ENCODE measurements around the gene PRSS2.

DNA sequence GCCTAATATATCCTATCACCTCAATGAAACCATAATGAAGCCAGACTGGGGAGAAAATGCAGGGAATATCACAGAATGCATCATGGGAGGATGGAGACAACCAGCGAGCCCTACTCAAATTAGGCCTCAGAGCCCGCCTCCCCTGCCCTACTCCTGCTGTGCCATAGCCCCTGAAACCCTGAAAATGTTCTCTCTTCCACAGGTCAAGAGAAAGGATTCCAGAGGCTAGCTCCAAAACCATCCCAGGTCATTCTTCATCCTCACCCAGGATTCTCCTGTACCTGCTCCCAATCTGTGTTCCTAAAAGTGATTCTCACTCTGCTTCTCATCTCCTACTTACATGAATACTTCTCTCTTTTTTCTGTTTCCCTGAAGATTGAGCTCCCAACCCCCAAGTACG lies 31.5 kb downstream of the PRSS2 start:
- TF ChIP-seq GABPA (IDR thresholded peaks at IDR 0.05; ENCODE audit: low read depth) (no peak), POLR2AphosphoS5 (IDR thresholded peaks at IDR 0.05; ENCODE audit: low read depth) (no peak)
- TF ChIP-seq, protein P1, sequence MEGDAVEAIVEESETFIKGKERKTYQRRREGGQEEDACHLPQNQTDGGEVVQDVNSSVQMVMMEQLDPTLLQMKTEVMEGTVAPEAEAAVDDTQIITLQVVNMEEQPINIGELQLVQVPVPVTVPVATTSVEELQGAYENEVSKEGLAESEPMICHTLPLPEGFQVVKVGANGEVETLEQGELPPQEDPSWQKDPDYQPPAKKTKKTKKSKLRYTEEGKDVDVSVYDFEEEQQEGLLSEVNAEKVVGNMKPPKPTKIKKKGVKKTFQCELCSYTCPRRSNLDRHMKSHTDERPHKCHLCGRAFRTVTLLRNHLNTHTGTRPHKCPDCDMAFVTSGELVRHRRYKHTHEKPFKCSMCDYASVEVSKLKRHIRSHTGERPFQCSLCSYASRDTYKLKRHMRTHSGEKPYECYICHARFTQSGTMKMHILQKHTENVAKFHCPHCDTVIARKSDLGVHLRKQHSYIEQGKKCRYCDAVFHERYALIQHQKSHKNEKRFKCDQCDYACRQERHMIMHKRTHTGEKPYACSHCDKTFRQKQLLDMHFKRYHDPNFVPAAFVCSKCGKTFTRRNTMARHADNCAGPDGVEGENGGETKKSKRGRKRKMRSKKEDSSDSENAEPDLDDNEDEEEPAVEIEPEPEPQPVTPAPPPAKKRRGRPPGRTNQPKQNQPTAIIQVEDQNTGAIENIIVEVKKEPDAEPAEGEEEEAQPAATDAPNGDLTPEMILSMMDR (IDR thresholded peaks at IDR 0.05; ENCODE audit: insufficient read depth, low read length): no peak
